Tibial nerve (tissue), 4 donors: ENCODE results near the gene RGS8. TPM values are rescaled to one million over a fixed set of nuclear protein-coding genes. Genes with fewer than 3 reads are reported as not detected.
A peak's percentile ranks its signal among the peaks of the same experiment; 100 is the strongest.

Experiments
- DNase-seq, 2 donors: peaks; one replicate each; pipeline ENCODE4 v3.0.0-alpha.2; 2019; ENCODE audit warnings: low spot score in 2 of 2
- H3K27ac ChIP-seq, 4 donors: fragments of 200-600 bp; sonication (generic) in 3 of 4; one replicate each; pipeline ENCODE4 v1.5.1; 2017 to 2019; ENCODE audit warnings: mild to moderate bottlenecking in 1 of 4
- H3K27me3 ChIP-seq, 2 donors: fragments of 200-600 bp; sonication (generic) in 1 of 2; one replicate each; pipeline versions ENCODE4 v1.5.1 to v1.6.0; 2017 to 2019
- H3K36me3 ChIP-seq, 3 donors: fragments of 200-600 bp; sonication (generic); one replicate each; pipeline ENCODE4 v1.5.1; 2018 to 2019
- H3K4me1 ChIP-seq, 4 donors: fragments of 200-600 bp; sonication (generic) in 3 of 4; one replicate each; pipeline ENCODE4 v1.5.1; 2017 to 2019
- H3K4me3 ChIP-seq, 4 donors: fragments of 200-600 bp; sonication (generic) in 3 of 4; one replicate each; pipeline ENCODE4 v1.5.1; 2017 to 2019; ENCODE audit warnings: mild to moderate bottlenecking in 1 of 4, moderate library complexity in 1 of 4
- H3K9me3 ChIP-seq, 4 donors: fragments of 200-600 bp; sonication (generic) in 3 of 4; one replicate each; pipeline ENCODE4 v1.5.1; 2017 to 2019
- EP300 ChIP-seq, 2 donors: sonication (generic); formaldehyde crosslinking; IDR thresholded peaks; one replicate each; pipeline ENCODE4 v1.6.1; 2017; ENCODE audit warnings: antibody characterized with exemption in 2 of 2, mild to moderate bottlenecking in 1 of 2
- POLR2A ChIP-seq, 2 donors: fragments of 450-650 bp; IDR thresholded peaks; one replicate each; pipeline ENCODE4 v1.6.1; 2017; ENCODE audit warnings: antibody characterized with exemption in 2 of 2, mild to moderate bottlenecking in 2 of 2, moderate library complexity in 2 of 2
- WGBS, 2 donors: methylation state at CpG; one replicate each; pipeline ENCODE4 v1.1.5; 2018; 5-methylcytosine and 5-hydroxymethylcytosine counted together
- total RNA-seq, 4 donors: library from RNA; depleted of rRNA; stranded (reverse); fragments of >200 nt; gene quantifications; one replicate each; pipeline ENCODE4 v1.1.0, GENCODE V29; 2016
- TF ChIP-seq, protein P1 (sequence below), 5 experiments: fragments of 200-600 bp in 3 of 5; fragments of 450-650 bp in 2 of 5; sonication (generic) in 3 of 5; IDR thresholded peaks; one replicate each; pipeline ENCODE4 v1.5.1; 2016 to 2019; ENCODE audit warnings: antibody characterized with exemption in 5 of 5, mild to moderate bottlenecking in 3 of 5, moderate library complexity in 2 of 5

Gene RGS8
- total RNA-seq, 4 donors from 2014 or later, result not detected

GRCh38 chr1:182679684-182680083, 4.7 kb downstream of the RGS8 start:
- Histone ChIP-seq H3K27me3 (peaks cover 0 to 6% of the 10 kb centered on the region in 2 donors), H3K36me3 (no peaks in the 10 kb centered on the region), H3K4me3 (no peak overlapping the region), H3K9me3 (no peaks in the 10 kb centered on the region), H3K4me1 (peaks cover 0 to 32% (median 0%) of the 10 kb centered on the region in 4 donors), H3K27ac (no peak overlapping the region)
- WGBS, 2 donors, result 63 to 65% methylated on average over 8 of the region's 8 CpGs
- DNase-seq, result no peak
- TF ChIP-seq EP300 (IDR thresholded peaks at IDR 0.05) (no peak), POLR2A (IDR thresholded peaks at IDR 0.05) (no peak)
- TF ChIP-seq, protein P1, sequence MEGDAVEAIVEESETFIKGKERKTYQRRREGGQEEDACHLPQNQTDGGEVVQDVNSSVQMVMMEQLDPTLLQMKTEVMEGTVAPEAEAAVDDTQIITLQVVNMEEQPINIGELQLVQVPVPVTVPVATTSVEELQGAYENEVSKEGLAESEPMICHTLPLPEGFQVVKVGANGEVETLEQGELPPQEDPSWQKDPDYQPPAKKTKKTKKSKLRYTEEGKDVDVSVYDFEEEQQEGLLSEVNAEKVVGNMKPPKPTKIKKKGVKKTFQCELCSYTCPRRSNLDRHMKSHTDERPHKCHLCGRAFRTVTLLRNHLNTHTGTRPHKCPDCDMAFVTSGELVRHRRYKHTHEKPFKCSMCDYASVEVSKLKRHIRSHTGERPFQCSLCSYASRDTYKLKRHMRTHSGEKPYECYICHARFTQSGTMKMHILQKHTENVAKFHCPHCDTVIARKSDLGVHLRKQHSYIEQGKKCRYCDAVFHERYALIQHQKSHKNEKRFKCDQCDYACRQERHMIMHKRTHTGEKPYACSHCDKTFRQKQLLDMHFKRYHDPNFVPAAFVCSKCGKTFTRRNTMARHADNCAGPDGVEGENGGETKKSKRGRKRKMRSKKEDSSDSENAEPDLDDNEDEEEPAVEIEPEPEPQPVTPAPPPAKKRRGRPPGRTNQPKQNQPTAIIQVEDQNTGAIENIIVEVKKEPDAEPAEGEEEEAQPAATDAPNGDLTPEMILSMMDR (IDR thresholded peaks at IDR 0.05), result no peak

DNA sequence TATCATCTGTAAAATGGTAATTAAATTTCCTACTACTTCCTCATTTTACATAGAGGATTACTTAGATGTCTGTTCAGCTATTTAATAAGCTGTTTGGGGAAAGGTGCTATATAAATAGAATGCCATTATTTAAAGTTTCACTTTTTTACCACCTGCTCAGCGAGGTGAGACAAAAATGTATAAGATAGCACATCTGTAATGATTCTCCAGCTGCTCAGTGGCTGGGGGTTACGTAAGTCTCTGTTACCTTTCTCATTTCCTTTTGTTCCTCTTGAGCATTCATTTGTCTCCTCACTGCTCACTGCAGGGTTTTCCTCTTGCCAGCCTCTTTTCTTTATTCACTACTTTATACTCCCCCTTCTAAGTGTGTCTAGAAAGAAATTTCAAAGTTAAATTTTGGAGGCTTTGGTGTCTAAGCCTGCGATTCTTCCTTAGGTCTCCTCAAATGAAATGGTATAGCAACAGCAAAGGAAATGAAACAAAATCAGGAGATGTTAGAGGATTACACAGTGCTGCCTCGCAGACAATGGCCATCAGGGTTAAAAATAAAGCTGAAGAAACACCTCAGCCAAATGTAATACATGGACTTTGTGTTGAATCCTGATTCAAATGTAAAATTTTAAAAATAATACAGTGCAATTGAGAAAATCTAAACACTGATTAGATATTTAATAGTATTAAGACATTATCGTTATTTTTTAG, 6.8 kb downstream of the RGS8 start:
- no peak for DNase-seq
- peaks cover 0 to 42% (median 2%) of the 10 kb centered on the region in 4 donors for H3K4me1 ChIP-seq
- H3K36me3 ChIP-seq, result no peaks in the 10 kb centered on the region
- TF ChIP-seq EP300 (IDR thresholded peaks at IDR 0.05) (no peak), POLR2A (IDR thresholded peaks at IDR 0.05) (no peak)
- TF ChIP-seq, protein P1 (IDR thresholded peaks at IDR 0.05), result no peak
- H3K27ac ChIP-seq, result no peak overlapping the region
- 79 to 89% methylated on average over 5 of the region's 5 CpGs for WGBS, 2 donors
- no peaks in the 10 kb centered on the region for H3K9me3 ChIP-seq
- no peaks in the 10 kb centered on the region for H3K27me3 ChIP-seq
- no peak overlapping the region for H3K4me3 ChIP-seq

- 44 to 46% methylated on average over 4 of the region's 4 CpGs for WGBS, 2 donors
- no peak overlapping the region for H3K27ac ChIP-seq
- DNase-seq, result no peak
- no peaks in the 10 kb centered on the region for H3K36me3 ChIP-seq
- no peak for TF ChIP-seq EP300 (IDR thresholded peaks at IDR 0.05)
- TF ChIP-seq POLR2A (IDR thresholded peaks at IDR 0.05), result no peak
- H3K4me3 ChIP-seq, result no peak overlapping the region
- no peaks in the 10 kb centered on the region for H3K9me3 ChIP-seq
- H3K27me3 ChIP-seq, result no peaks in the 10 kb centered on the region
- peaks cover 0 to 46% (median 2%) of the 10 kb centered on the region in 4 donors for H3K4me1 ChIP-seq
Observed at GRCh38 chr1:182676274-182676673, 8.1 kb downstream of the RGS8 start.

DNA sequence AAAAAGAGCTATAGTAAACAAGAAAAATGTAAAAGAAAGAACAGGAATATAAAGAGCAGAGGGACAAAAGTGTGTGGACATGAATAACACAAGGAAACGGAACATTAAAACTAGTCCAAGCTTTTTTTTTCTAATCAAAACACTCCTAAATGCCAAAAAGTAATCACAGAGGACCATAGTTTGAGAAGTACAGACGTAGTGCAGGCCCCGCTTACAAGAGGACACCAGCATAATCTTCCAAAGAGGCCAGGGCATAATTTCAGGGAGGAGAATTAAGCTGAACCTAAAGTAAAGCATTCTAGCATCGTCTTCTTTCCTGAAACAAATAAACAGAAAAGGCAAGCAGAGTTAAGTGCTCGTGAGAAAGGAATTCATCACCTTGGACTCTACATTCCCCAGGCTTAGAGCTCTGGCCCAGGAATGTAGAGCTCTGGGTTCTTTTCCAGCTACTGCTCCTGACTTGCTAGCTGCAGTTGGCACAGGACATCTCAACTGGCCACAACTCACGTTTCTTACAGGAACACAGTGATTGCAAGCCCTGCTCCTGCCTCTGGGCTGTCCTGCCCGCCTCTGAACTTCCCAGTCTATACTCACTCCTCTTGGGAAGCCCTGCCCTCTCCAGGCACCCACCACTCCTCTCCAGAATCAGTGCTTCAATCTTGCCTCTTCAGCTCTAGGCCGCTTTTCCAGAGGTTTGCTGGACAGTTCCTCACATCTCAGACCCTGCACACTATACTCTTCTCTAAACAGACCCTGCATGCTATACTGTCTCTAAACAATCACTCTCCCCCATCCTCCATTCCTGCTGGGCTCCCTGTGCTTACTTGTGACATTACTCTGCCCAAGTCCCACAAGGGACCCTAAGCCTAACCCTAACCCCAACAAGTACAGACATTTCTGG, 9.8 kb downstream of the RGS8 start:
- Histone ChIP-seq H3K9me3 (no peaks in the 10 kb centered on the region), H3K4me3 (no peak overlapping the region), H3K27ac (peak overlapping the region in 2 of 4 donors; percentile 19 to 49), H3K27me3 (no peaks in the 10 kb centered on the region), H3K4me1 (peaks cover 0 to 42% (median 2%) of the 10 kb centered on the region in 4 donors), H3K36me3 (no peaks in the 10 kb centered on the region)
- TF ChIP-seq EP300 (IDR thresholded peaks at IDR 0.05), result peak in 1 of 2 donors; percentile 14
- TF ChIP-seq POLR2A (IDR thresholded peaks at IDR 0.05), result no peak
- peak in 1 of 2 donors; percentile 36 for DNase-seq
- 52 to 64% methylated on average over 8 of the region's 8 CpGs for WGBS, 2 donors

DNA sequence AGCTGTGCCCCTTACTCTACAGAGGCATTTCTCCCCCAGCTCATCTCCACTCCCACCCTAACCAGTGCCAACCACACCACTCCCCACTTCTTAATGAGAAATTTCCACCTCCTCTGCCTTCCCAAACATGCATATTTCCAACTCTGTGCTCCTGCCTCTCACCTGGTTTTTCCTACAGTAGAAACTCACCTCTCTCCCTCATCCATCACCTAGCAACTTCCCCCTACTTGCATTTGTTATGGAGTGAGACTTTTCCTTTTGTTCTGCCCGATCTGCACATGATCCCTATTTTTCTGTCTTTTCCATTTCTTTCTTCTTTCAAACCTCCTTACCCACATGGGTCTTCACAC, 11.9 kb downstream of the RGS8 start:
- H3K27me3 ChIP-seq, result no peaks in the 10 kb centered on the region
- TF ChIP-seq EP300 (IDR thresholded peaks at IDR 0.05) (no peak), POLR2A (IDR thresholded peaks at IDR 0.05) (no peak)
- TF ChIP-seq, protein P1 (IDR thresholded peaks at IDR 0.05), result no peak
- H3K4me1 ChIP-seq, result peaks cover 0 to 41% (median 2%) of the 10 kb centered on the region in 4 donors
- 38 to 55% methylated on average over 1 of the region's 1 CpG for WGBS, 2 donors
- H3K4me3 ChIP-seq, result no peak overlapping the region
- no peak for DNase-seq
- H3K27ac ChIP-seq, result no peak overlapping the region
- no peaks in the 10 kb centered on the region for H3K9me3 ChIP-seq
- no peaks in the 10 kb centered on the region for H3K36me3 ChIP-seq
